OCI-LY1 (cell line): Measurements from ENCODE around the gene COL23A1.

Experiments used
- H2AFZ ChIP-seq: fragments of 200-600 bp; sonication (generic), shearing (Covaris generic); 2 replicates; pipeline ENCODE4 v1.6.0; 2014; ENCODE audit warnings: antibody characterized with exemption, mild to moderate bottlenecking, low read length
- H3F3A ChIP-seq: fragments of 200-600 bp; sonication (generic), shearing (Covaris generic); 2 replicates; pipeline ENCODE4 v1.6.0; 2014; ENCODE audit warnings: mild to moderate bottlenecking, antibody characterized with exemption, low read length, moderate library complexity; ENCODE audit not compliant: insufficient read depth
- H3K27ac ChIP-seq: fragments of 200-600 bp; sonication (generic); 2 replicates; pipeline ENCODE4 v1.5.1; 2014; ENCODE audit warnings: low read length, mixed run types, mild to moderate bottlenecking, low read depth; ENCODE audit not compliant: poor library complexity, severe bottlenecking
- H3K27me3 ChIP-seq: fragments of 200-600 bp; sonication (generic); 2 replicates; pipeline ENCODE4 v1.6.0; 2014; ENCODE audit warnings: antibody characterized with exemption, mild to moderate bottlenecking, low read length, moderate library complexity; ENCODE audit not compliant: insufficient read depth
- H3K36me3 ChIP-seq: fragments of 200-600 bp; sonication (generic); 2 replicates; pipeline ENCODE4 v1.6.1; 2014; ENCODE audit warnings: mild to moderate bottlenecking, antibody characterized with exemption, low read length, moderate library complexity, mixed read lengths; ENCODE audit not compliant: insufficient read depth
- H3K4me1 ChIP-seq: fragments of 200-600 bp; sonication (generic); 2 replicates; pipeline ENCODE4 v1.5.1; 2014; ENCODE audit warnings: mild to moderate bottlenecking, low read length, moderate library complexity; ENCODE audit not compliant: insufficient read depth, severe bottlenecking
- H3K4me2 ChIP-seq: fragments of 200-600 bp; sonication (generic), shearing (Covaris generic); 2 replicates; pipeline ENCODE4 v1.6.1; 2014; ENCODE audit warnings: low read length
- H3K4me3 ChIP-seq: fragments of 200-600 bp; sonication (generic); 2 replicates; pipeline ENCODE4 v1.5.1; 2014; ENCODE audit warnings: low read length, low read depth, mild to moderate bottlenecking, mixed read lengths; ENCODE audit not compliant: poor library complexity, severe bottlenecking
- H3K79me2 ChIP-seq: fragments of 200-600 bp; shearing (Covaris generic); 2 replicates; pipeline ENCODE4 v1.6.1; 2016; ENCODE audit warnings: mixed run types, low read length, mixed read lengths; ENCODE audit not compliant: insufficient read depth
- H3K9ac ChIP-seq: fragments of 200-600 bp; sonication (generic), shearing (Covaris generic); 2 replicates; pipeline ENCODE4 v1.6.1; 2014; ENCODE audit warnings: mild to moderate bottlenecking, low read length, mixed read lengths
- H3K9me2 ChIP-seq: fragments of 200-600 bp; sonication (generic), shearing (Covaris generic); 2 replicates; pipeline ENCODE4 v1.6.1; 2014; ENCODE audit warnings: low read depth, mild to moderate bottlenecking, low read length, mixed read lengths
- H3K9me3 ChIP-seq: fragments of 200-600 bp; shearing (Covaris generic); 2 replicates; pipeline ENCODE4 v1.6.1; 2014; ENCODE audit warnings: low read length, mixed read lengths
- H4K20me1 ChIP-seq: fragments of 200-600 bp; sonication (generic), shearing (Covaris generic); 2 replicates; pipeline ENCODE4 v1.6.0; 2016; ENCODE audit warnings: mild to moderate bottlenecking, low read length; ENCODE audit not compliant: insufficient read depth
- EZH2 ChIP-seq: fragments of 200-600 bp; sonication (generic), shearing (Covaris generic); IDR thresholded peaks from 2 replicates; pipeline ENCODE4 v1.8.0; 2017; ENCODE audit warnings: borderline replicate concordance, mixed run types, mild to moderate bottlenecking, antibody characterized with exemption, low read length, moderate library complexity, mixed read lengths
- TF ChIP-seq, protein P1 (sequence below): fragments of 200-600 bp; sonication (generic), shearing (Covaris generic); IDR thresholded peaks from 2 replicates; pipeline ENCODE4 v1.5.1; 2017; ENCODE audit warnings: mild to moderate bottlenecking, antibody characterized with exemption, low read length, moderate library complexity, mixed read lengths

COL23A1 gene

DNA sequence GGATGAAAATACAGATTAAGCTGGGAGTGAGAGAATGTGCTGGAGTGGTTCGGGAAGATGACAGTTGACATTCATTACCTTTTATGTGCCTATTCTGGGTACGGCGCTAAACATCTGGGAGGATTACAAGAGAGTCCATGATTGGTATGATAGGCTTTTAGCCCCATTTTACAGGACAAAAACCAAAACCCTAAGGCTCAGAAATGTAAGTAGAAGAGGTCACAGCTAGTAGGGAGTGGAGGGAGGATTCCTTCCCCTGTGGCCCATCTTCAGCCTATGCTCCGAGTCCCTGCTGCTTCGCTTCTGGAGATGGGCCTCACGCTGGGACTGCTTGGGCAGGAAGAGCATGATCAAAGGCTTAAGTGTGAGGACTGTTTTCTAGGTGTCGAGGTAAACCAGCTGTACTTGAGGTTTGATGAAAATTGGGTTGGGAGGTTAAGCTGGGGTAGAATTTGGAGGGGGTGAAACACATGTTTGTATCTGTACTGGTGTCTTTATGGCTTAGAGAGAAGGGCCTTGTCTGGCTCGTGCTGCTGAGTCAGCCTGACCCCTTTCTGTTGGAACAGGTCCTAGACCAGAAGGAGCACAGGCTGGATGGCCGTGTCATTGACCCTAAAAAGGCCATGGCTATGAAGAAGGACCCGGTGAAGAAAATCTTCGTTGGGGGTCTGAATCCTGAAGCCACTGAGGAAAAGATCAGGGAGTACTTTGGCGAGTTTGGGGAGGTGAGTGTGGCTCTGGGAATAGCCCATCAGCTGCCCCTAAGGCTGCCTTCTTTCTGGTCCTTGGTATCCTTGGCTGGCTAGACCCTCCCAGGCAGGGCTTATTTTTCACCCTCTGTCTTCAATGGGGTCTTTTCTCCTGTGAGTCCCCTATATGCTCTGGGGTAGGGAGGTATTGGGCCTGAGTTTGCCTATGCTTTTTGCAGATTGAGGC lies 383.8 kb downstream of the COL23A1 start:
- H3K27me3 ChIP-seq = no peaks in the 10 kb centered on the region
- no peaks in the 10 kb centered on the region for H3K9me3 ChIP-seq
- H3K36me3 ChIP-seq = peaks cover 62% of the 10 kb centered on the region
- peak overlapping the region; percentile 14 for H3K27ac ChIP-seq
- H4K20me1 ChIP-seq = 0 out of 2 replicates have a peak, but pooled peaks cover 3% of the 10 kb centered on the region
- no peaks in the 10 kb centered on the region for H3F3A ChIP-seq
- no peak overlapping the region for H2AFZ ChIP-seq
- peaks cover 42% of the 10 kb centered on the region for H3K79me2 ChIP-seq
- no peaks in the 10 kb centered on the region for H3K9me2 ChIP-seq
- H3K4me2 ChIP-seq = peak overlapping the region; percentile 89
- peak overlapping the region; percentile 96 for H3K9ac ChIP-seq
- TF ChIP-seq, protein P1, sequence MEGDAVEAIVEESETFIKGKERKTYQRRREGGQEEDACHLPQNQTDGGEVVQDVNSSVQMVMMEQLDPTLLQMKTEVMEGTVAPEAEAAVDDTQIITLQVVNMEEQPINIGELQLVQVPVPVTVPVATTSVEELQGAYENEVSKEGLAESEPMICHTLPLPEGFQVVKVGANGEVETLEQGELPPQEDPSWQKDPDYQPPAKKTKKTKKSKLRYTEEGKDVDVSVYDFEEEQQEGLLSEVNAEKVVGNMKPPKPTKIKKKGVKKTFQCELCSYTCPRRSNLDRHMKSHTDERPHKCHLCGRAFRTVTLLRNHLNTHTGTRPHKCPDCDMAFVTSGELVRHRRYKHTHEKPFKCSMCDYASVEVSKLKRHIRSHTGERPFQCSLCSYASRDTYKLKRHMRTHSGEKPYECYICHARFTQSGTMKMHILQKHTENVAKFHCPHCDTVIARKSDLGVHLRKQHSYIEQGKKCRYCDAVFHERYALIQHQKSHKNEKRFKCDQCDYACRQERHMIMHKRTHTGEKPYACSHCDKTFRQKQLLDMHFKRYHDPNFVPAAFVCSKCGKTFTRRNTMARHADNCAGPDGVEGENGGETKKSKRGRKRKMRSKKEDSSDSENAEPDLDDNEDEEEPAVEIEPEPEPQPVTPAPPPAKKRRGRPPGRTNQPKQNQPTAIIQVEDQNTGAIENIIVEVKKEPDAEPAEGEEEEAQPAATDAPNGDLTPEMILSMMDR = no peak
- TF ChIP-seq EZH2 = no peak
- H3K4me3 ChIP-seq = peak overlapping the region; percentile 94
- peaks cover 32% of the 10 kb centered on the region for H3K4me1 ChIP-seq

DNA sequence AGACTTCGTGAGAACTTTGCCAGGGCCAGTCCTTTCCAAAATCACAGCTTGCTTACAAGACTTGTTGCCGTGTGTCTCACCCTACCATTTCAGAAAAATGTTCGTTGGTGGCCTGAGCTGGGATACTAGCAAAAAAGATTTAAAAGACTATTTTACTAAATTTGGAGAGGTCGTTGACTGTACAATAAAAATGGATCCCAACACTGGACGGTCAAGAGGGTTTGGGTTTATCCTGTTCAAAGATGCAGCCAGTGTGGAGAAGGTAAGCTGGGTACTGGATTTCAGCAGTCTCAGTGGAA lies 384.5 kb downstream of the COL23A1 start:
- peaks cover 55% of the 10 kb centered on the region for H3K36me3 ChIP-seq
- peaks cover 42% of the 10 kb centered on the region for H3K79me2 ChIP-seq
- peak overlapping the region; percentile 89 for H3K4me2 ChIP-seq
- H3K27me3 ChIP-seq = no peaks in the 10 kb centered on the region
- H3K9me2 ChIP-seq = no peaks in the 10 kb centered on the region
- H2AFZ ChIP-seq = no peak overlapping the region
- no peaks in the 10 kb centered on the region for H3F3A ChIP-seq
- no peaks in the 10 kb centered on the region for H3K9me3 ChIP-seq
- H3K4me3 ChIP-seq = peak overlapping the region; percentile 94
- H3K9ac ChIP-seq = peak overlapping the region; percentile 96
- H3K27ac ChIP-seq = peak overlapping the region; percentile 14
- peaks cover 32% of the 10 kb centered on the region for H3K4me1 ChIP-seq
- H4K20me1 ChIP-seq = 0 out of 2 replicates have a peak, but pooled peaks cover 3% of the 10 kb centered on the region
- TF ChIP-seq EZH2 = no peak
- TF ChIP-seq, protein P1 = no peak

DNA sequence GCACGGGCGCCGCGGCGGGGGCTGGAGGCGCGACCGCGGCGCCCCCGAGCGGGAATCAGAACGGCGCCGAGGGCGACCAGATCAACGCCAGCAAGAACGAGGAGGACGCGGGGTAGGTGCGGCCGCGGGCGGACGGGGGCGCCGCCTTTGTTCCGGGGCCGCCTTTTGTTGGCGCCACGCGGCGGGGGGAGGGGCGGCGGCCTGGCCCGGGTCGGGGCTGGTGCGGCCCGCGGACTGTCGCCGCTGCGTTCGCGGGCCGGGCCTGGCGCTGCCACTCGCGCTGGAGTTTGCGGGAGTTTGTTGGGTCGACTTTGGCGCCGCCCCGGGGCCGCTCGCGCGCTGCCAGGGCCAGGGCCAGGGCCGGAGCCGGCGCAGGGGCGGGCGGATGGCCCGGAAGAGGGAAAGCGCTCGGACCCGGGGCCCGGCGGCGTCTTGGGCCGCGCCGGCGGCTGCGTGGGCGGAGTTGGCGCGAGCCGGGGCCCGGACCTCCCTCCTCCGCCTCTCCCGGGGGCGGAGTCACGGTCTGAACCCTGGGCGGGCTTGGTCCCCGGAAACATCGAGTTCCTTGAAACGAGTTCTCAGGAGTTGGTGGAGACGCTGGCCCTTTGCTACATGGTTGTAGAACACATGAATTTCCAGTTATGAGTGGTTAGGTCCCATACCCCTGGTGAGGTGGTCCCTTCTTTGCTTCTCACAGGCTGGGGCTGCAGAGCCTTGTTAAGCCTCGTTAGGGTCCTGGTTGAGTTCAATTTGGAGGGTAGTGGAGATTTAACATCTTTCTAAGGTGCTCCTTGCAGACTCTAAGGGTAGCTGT lies 385.1 kb downstream of the COL23A1 start:
- no peak overlapping the region for H2AFZ ChIP-seq
- peaks cover 42% of the 10 kb centered on the region for H3K79me2 ChIP-seq

More for the DNA sequence above, 385.1 kb downstream of the COL23A1 start:
- Histone ChIP-seq H3K36me3 (peaks cover 49% of the 10 kb centered on the region), H4K20me1 (0 out of 2 replicates have a peak, but pooled peaks cover 3% of the 10 kb centered on the region), H3K9me3 (no peaks in the 10 kb centered on the region), H3F3A (no peaks in the 10 kb centered on the region), H3K4me1 (peaks cover 32% of the 10 kb centered on the region), H3K4me3 (peak overlapping the region; percentile 94), H3K9me2 (no peaks in the 10 kb centered on the region), H3K4me2 (peak overlapping the region; percentile 89), H3K27ac (peak overlapping the region; percentile 41), H3K9ac (peak overlapping the region; percentile 96), H3K27me3 (no peaks in the 10 kb centered on the region)
- no peak for TF ChIP-seq EZH2
- TF ChIP-seq, protein P1 = no peak
